ENCODE data around the gene TRAM1L1.

Gene TRAM1L1

DNA sequence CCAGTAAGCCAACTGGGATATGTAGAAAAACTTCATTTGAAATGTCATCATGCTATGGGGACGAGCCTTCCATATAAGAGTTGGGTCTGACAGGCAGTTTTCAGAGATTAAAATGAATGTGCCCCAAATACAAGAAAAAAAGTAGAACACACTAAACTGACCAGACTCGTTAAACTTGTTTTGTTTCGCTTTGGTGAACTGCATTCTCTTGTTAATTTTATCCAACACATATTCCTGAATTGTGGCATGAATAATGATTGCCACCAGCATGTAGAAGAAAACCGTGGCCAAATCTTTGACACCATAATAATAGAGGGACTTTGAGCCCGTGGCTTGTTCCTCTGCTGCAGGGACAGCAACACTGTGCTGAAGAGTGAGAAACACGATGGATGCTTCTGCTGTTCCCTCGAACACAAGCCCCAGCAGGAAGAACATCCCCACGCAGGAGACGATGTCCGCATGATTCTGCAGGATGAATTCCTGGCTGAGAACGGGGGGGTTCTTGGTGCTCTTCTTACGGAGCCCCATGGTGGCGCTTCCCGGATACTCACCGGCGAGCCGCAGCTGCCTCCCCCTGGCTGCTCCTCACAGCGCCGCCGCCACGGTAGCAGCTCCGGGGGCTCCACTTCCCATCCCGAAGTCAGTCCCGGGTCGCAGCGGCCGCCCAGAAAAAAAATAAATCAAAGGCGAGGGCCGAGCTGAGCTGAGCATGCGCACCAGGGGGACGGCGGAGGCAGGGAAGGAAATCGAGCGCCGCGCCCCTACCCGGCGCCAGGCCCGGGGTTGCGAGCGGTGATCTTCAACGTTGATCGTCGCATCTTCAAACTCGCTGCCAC lies at the start of gene TRAM1L1:
TSS of gene TRAM1L1 (minus strand) at position 711 of the 836 bp plus-strand sequence. CDS start at position 528, 183 bp downstream.
- no peak for DNase-seq

DNA sequence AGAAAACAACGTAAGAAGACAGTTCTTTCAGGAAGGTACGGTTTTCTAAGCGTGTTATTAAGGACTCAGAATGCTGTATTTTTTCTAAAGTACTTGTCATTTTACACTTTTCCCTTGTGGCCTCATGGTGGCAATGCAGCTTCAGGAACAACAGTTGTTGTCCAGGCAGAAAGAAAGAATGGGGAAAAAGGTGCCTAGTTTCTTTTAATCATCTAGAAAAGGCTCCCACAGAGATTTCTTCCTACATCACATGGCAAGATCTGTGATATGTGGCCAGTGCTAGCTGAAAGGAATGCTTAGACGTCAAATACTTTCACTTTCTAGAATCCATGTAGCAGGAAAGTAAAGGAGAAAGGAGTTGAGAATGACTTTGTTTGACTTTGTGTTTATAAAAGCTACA lies 49.0 kb upstream of the TRAM1L1 start:
- DNase-seq = no peak

DNA sequence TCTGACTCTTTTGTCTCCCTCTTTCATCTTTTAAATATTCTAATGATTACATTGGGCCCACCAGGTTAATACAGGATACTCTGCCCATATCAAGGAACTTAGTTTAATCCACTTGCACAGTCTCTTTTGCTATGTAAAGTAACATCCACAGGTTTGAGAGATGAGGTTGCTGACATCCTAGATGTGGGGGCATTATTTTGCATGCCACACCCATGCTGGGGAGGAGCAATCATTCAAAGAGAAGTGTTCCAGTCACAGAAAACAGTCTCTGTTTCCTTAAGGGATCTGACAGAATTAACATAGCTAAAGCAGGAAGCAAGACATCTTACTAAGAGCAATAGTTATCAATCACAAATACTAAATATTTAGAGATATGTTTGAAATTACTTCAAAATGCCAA lies 11.5 kb upstream of the TRAM1L1 start:
- no peak for DNase-seq

DNA sequence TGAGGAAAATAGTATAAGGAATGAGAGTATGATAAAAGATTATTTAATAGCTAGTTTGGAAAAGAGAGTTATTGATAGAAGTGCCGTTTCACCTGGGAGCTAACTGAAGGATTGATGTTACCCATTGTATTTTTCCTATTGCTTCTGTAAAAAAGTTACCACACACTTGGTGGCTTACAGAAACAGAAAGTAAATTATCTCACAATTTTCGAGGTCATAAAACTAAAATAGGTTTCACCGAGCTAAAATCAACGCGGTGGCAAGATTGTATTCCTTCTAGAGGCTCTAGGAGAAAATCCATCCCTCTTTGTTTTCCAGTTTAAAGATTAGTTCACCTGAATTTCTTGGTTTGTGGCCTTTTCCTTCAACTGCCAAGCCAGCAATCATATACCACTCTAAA lies 11.1 kb upstream of the TRAM1L1 start:
- DNase-seq = no peak

DNA sequence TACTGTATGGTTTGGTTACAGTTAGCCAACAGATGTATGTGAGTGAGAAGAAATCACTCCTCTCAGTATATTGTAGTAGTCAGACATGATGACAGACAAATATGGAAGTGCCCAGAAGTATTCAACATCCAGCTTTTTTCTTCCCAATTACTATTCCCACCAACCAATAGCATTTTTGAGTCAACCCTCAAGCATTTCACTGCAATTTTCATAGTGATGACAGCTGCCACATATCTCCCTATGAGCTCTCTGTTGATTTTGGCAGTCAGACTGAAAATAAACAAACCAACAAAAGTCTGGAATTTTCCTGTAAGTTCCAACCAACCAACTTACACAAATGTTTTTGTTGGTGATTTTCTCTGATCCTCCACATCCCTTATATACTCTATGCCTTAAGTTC lies 8.2 kb upstream of the TRAM1L1 start:
- no peak for DNase-seq

DNA sequence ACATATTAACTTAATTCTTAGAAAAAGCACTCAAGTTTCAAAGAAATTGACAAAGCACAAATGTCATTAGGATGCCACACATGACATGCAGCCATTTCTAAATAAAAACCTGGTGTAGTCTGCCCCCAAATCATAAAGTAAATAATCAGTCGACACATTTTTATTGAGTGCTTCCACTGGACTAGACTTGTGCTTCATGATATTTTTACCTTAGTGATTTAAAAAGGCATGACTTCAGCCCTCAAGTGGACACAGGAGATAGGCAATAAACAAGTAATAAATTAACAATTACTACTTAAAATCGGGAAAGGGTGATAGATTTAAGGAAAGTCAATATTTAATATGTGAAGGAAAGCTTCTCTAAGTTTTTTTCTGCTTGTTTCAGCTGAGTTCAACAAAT lies 7.6 kb downstream of the TRAM1L1 start:
- no peak for DNase-seq

DNA sequence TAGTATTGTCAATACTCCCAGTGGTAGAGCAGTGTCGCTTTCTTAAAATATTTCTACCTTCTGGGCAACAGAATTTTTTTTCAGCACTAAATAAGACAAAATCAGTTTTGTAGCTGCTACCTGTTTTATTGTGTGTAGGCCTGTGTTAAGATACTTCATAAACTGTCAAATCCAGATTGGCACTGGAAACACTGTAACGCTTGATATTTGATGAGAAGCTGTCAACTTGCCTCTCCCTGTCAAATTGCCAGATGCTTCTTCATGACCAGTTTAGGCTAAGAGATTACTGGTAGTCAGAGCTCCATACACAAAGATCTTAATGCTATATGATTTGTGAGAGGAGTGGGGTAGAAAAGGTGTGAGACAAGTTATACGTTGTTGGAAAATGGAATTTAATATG lies 17.3 kb downstream of the TRAM1L1 start:
- DNase-seq = no peak

DNA sequence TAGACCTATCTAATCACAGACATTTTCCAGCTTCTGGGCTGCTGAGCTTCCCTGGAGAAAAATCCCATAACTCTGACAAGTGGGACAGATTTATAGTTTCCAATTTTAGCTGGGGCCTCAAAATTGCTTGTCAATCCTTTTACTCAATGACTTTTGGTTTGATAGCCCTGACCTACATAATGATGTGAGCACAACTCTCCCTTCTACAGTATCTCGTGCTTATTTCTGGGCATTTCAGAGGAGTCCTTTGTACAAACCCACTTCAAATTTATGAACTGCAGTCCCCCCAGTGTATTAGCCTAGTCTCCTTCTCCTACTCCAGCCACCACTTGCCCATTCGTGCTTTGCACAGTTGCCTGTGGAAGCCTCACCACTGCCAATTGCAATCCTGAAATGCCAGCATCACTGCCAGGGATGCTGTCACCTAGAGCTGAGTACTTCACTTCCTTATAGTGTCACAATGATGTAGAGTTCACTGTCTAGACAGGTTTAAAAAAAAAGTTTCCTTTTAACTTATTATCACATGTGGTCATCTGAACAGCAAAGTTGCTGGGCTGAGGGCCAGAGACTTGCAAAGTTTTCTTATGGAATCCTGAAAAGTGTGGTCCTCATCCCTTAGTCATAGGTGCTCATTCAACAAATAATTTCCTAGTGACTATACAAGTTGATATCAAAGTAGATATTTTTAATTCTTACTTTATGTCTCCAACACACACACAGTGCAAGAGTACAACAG lies 21.2 kb downstream of the TRAM1L1 start:
- DNase-seq = no peak

DNA sequence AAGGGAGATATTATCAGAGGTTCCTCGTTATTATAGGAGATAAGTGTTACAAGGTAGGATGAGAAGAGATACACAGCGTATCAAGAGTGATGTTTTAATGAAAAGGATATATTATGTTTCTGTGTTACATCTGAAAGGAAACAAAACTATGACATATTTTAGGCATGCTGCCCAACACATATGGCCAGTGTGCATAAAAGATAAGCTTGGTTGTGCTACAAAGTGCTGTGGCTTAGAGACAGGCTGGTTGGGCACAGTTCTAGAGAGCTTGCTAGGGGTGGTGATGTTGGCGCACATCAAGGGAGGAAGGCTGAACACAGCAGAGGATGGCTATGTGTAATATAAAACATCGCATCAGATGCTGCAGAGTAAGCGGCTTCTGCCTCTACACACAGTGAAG lies 42.4 kb downstream of the TRAM1L1 start:
- no peak for DNase-seq
